Left lung (tissue), 10 donors: ENCODE results near the gene SLC6A3. TPM values are rescaled to one million over a fixed set of nuclear protein-coding genes. Genes with fewer than 3 reads are reported as not detected.
A peak's percentile ranks its signal among the peaks of the same experiment; 100 is the strongest.

ENCODE experiments used
- ATAC-seq: fragments of 200-7000 bp; cut with Tn5 transposase; one replicate; pipeline ENCODE4 v1.9.1; 2020; ENCODE audit warnings: moderate library complexity
- DNase-seq, 4 donors: peaks; one replicate each; pipeline ENCODE4 v3.0.0-alpha.2; 2013 to 2020
- H3K27ac ChIP-seq, 2 donors: fragments of 200-600 bp; sonication (generic) in 1 of 2; one replicate each; pipeline versions ENCODE4 v1.5.0 to v1.8.0; 2020 to 2021
- H3K27me3 ChIP-seq, 2 donors: fragments of 200-600 bp; sonication (generic) in 1 of 2; one replicate each; pipeline versions ENCODE4 v1.5.0 to v1.8.0; 2020 to 2021
- H3K36me3 ChIP-seq, 2 donors: fragments of 200-600 bp; sonication (generic) in 1 of 2; one replicate each; pipeline versions ENCODE4 v1.5.0 to v1.8.0; 2020 to 2021
- H3K4me1 ChIP-seq, 2 donors: fragments of 200-600 bp; one replicate each; pipeline ENCODE4 v1.8.0; 2021
- H3K4me3 ChIP-seq, 2 donors: fragments of 200-600 bp; sonication (generic) in 1 of 2; one replicate each; pipeline versions ENCODE4 v1.5.0 to v1.8.0; 2020 to 2021; ENCODE audit warnings: mild to moderate bottlenecking in 1 of 2
- H3K9me3 ChIP-seq, 2 donors: fragments of 200-600 bp; sonication (generic) in 1 of 2; one replicate each; pipeline versions ENCODE4 v1.5.0 to v1.8.0; 2020 to 2021
- CTCF ChIP-seq, 2 donors: fragments of 200-600 bp; sonication (generic) in 1 of 2; IDR thresholded peaks; one replicate each; pipeline versions ENCODE4 v1.5.0 to v1.8.0; 2021; ENCODE audit warnings: antibody characterized with exemption in 2 of 2
- intact Hi-C, 2 donors: fragments of 100-400 bp; cut with DNase I; formaldehyde crosslinking; loops; one replicate each; pipeline versions ENCODE4 v1.11.2 to v1.14.2; 2022
- polyA plus RNA-seq, 6 donors: library from polyadenylated mRNA; unstranded; fragments of 120-200 nt; gene quantifications; one replicate each; pipeline ENCODE4 v1.2.1, GENCODE V29; 2013; ENCODE audit not compliant: insufficient read length in 6 of 6
- total RNA-seq, 2 donors: library from RNA; stranded (reverse); fragmentation: NEBNext Ultra II Directional; extraction: Animal tissue kit (Norgen Biotek cat#: 25700); gene quantifications; one replicate each; pipeline ENCODE4 v1.2.1, GENCODE V29; 2021
- donor health status: DM: no; HTN: yes; CAD: no.
- donor health status: DM: no; HTN: no; CAD: no.

Gene SLC6A3
- total and polyA plus RNA-seq, 8 donors: 0.10 to 4.5 (median 2.8) TPM

GRCh38 chr5:1430121-1430795 is 15.0 kb downstream of the SLC6A3 start:
- no peak for TF ChIP-seq CTCF (IDR thresholded peaks at IDR 0.05)
- intact Hi-C loops: no loop called here
- ATAC-seq: no peak
- no peaks in the 10 kb centered on the region for H3K36me3 ChIP-seq
- no peaks in the 10 kb centered on the region for H3K27me3 ChIP-seq
- DNase-seq: peak in 2 of 4 donors; percentile 12 to 61
- H3K4me3 ChIP-seq: no peak overlapping the region
- no peaks in the 10 kb centered on the region for H3K4me1 ChIP-seq
- H3K9me3 ChIP-seq: peaks cover 0 to 51% of the 10 kb centered on the region in 2 donors
- H3K27ac ChIP-seq: no peak overlapping the region

- no peak for TF ChIP-seq CTCF (IDR thresholded peaks at IDR 0.05)
- no peaks in the 10 kb centered on the region for H3K4me1 ChIP-seq
- peaks cover 0 to 55% of the 10 kb centered on the region in 2 donors for H3K9me3 ChIP-seq
- intact Hi-C loops: no loop called here
- H3K4me3 ChIP-seq: no peak overlapping the region
- no peak overlapping the region for H3K27ac ChIP-seq
- no peaks in the 10 kb centered on the region for H3K36me3 ChIP-seq
- H3K27me3 ChIP-seq: no peaks in the 10 kb centered on the region
- no peak for ATAC-seq
- peak in 2 of 4 donors; percentile 4 to 34 for DNase-seq
These were observed 15.7 kb downstream of the SLC6A3 start for GRCh38 chr5:1429496-1429895.

- Histone ChIP-seq H3K4me1 (no peaks in the 10 kb centered on the region), H3K4me3 (no peak overlapping the region), H3K36me3 (no peaks in the 10 kb centered on the region), H3K27ac (no peak overlapping the region), H3K9me3 (peaks cover 0 to 52% of the 10 kb centered on the region in 2 donors), H3K27me3 (no peaks in the 10 kb centered on the region)
- intact Hi-C loops: no loop called here
- TF ChIP-seq CTCF (IDR thresholded peaks at IDR 0.05): no peak
- DNase-seq (peak in 1 of 4 donors; percentile 9), ATAC-seq (no peak)
These were observed 16.2 kb downstream of the SLC6A3 start for GRCh38 chr5:1429066-1429465.

- ATAC-seq: no peak
- Histone ChIP-seq H3K36me3 (no peaks in the 10 kb centered on the region), H3K4me1 (no peaks in the 10 kb centered on the region), H3K9me3 (peaks cover 0 to 51% of the 10 kb centered on the region in 2 donors), H3K27me3 (no peaks in the 10 kb centered on the region), H3K27ac (no peak overlapping the region), H3K4me3 (no peak overlapping the region)
- intact Hi-C loops: no loop called here
- no peak for DNase-seq
- no peak for TF ChIP-seq CTCF (IDR thresholded peaks at IDR 0.05)
These were observed 17.1 kb downstream of the SLC6A3 start for GRCh38 chr5:1428107-1428506.

- Histone ChIP-seq H3K36me3 (no peaks in the 10 kb centered on the region), H3K27ac (no peak overlapping the region), H3K9me3 (peaks cover 0 to 38% of the 10 kb centered on the region in 2 donors), H3K4me1 (no peaks in the 10 kb centered on the region), H3K27me3 (no peaks in the 10 kb centered on the region), H3K4me3 (no peak overlapping the region)
- TF ChIP-seq CTCF (IDR thresholded peaks at IDR 0.05): no peak
- DNase-seq: peak in 1 of 4 donors; percentile 27
- intact Hi-C loops: no loop called here
- ATAC-seq: no peak
These were observed 20.5 kb downstream of the SLC6A3 start for GRCh38 chr5:1424716-1425115.
